Calu3 (cell line): ENCODE measurements around the gene PTPRE. TPM values are rescaled to one million over a fixed set of nuclear protein-coding genes. Genes with fewer than 3 reads are reported as not detected.

Source experiments
- BruUV-seq: library from RNA; stranded (reverse); fragments of 400-500 nt; replicated peaks from 2 replicates; lab custom pipeline; 2021; lab: Mats Ljungman, UMichigan
- CTCF ChIA-PET: fragments of 300-600 bp; sonication (Branson Sonifier 250); formaldehyde crosslinking; loops from one replicate; lab custom pipeline; 2022; ENCODE audit warnings: antibody characterized with exemption; lab: Charles Lee
- DNase-seq: peaks from one replicate; pipeline ENCODE4 v3.0.0; 2022
- H3K27ac Mint-ChIP-seq: one replicate; pipeline ENCODE4 v1.8.0; 2022; ENCODE audit warnings: mixed read lengths; ENCODE audit not compliant: unreplicated experiment
- H3K27me3 Mint-ChIP-seq: one replicate; pipeline ENCODE4 v1.8.0; 2022; ENCODE audit warnings: mixed read lengths; ENCODE audit not compliant: unreplicated experiment
- H3K36me3 Mint-ChIP-seq: one replicate; pipeline ENCODE4 v1.8.0; 2022; ENCODE audit warnings: mild to moderate bottlenecking, moderate library complexity, mixed read lengths; ENCODE audit not compliant: insufficient read depth, unreplicated experiment
- H3K4me1 Mint-ChIP-seq: one replicate; pipeline ENCODE4 v1.8.0; 2022; ENCODE audit warnings: mild to moderate bottlenecking, low read depth, mixed read lengths; ENCODE audit not compliant: unreplicated experiment
- H3K4me3 Mint-ChIP-seq: one replicate; pipeline ENCODE4 v1.8.0; 2022; ENCODE audit warnings: mild to moderate bottlenecking, low read depth, moderate library complexity, mixed read lengths; ENCODE audit not compliant: unreplicated experiment
- H3K9me3 Mint-ChIP-seq: one replicate; pipeline ENCODE4 v1.8.0; 2022; ENCODE audit warnings: low read depth, mixed read lengths; ENCODE audit not compliant: unreplicated experiment
- CTCF ChIP-seq: fragments of 200-600 bp; IDR thresholded peaks from one replicate; pipeline ENCODE4 v1.8.0; 2022; ENCODE audit warnings: antibody characterized with exemption; ENCODE audit not compliant: unreplicated experiment
- intact Hi-C: fragments of 100-400 bp; cut with micrococcal nuclease; formaldehyde crosslinking; loops from one replicate; pipeline ENCODE4 v1.10.0; 2022; ENCODE audit not compliant: unreplicated experiment
- total RNA-seq: library from RNA; stranded (reverse); gene quantifications from 2 replicates; pipeline ENCODE4 v1.2.3, GENCODE V29; 2022

Gene PTPRE
- total RNA-seq, 1 experiment from 2014 or later: 7.6 TPM

GRCh38 chr10:127918572-127918971 lies 11.7 kb downstream of the PTPRE start:
- BruUV-seq: no TSS peak
- H3K27ac Mint-ChIP-seq: no peak overlapping the region
- H3K4me3 Mint-ChIP-seq: no peak overlapping the region

GRCh38 chr10:127919418-127920271 lies 12.7 kb downstream of the PTPRE start:
- intact Hi-C loops: no loop called here
- no peak overlapping the region for H3K27ac Mint-ChIP-seq
- peaks cover 6% of the 10 kb centered on the region for H3K36me3 Mint-ChIP-seq
- no peak for DNase-seq
- no peak overlapping the region for H3K4me3 Mint-ChIP-seq
- H3K4me1 Mint-ChIP-seq: peaks cover 11% of the 10 kb centered on the region
- no peaks in the 10 kb centered on the region for H3K27me3 Mint-ChIP-seq
- BruUV-seq: no TSS peak
- TF ChIP-seq CTCF: no peak
- CTCF ChIA-PET: no interaction called here
- H3K9me3 Mint-ChIP-seq: no peaks in the 10 kb centered on the region

More at GRCh38 chr10:127918572-127918971, 11.7 kb downstream of the PTPRE start:
- no peak for TF ChIP-seq CTCF
- no peak for DNase-seq
- peaks cover 6% of the 10 kb centered on the region for H3K36me3 Mint-ChIP-seq
- H3K27me3 Mint-ChIP-seq: no peaks in the 10 kb centered on the region
- CTCF ChIA-PET: interaction anchor here (0.6 kb wide), 1 partner anchor 43 kb away, joined by 3 read pairs; no protein-coding TSS in a partner anchor
- intact Hi-C loops: no loop called here
- peaks cover 11% of the 10 kb centered on the region for H3K4me1 Mint-ChIP-seq
- H3K9me3 Mint-ChIP-seq: no peaks in the 10 kb centered on the region

- no peak overlapping the region for H3K4me3 Mint-ChIP-seq
- BruUV-seq: no TSS peak
- no peaks in the 10 kb centered on the region for H3K9me3 Mint-ChIP-seq
- DNase-seq: no peak
- H3K27me3 Mint-ChIP-seq: no peaks in the 10 kb centered on the region
- intact Hi-C loops: no loop called here
- no peak for TF ChIP-seq CTCF
- peaks cover 6% of the 10 kb centered on the region for H3K36me3 Mint-ChIP-seq
- H3K4me1 Mint-ChIP-seq: peaks cover 11% of the 10 kb centered on the region
- H3K27ac Mint-ChIP-seq: no peak overlapping the region
- CTCF ChIA-PET: no interaction called here
These were observed 13.6 kb downstream of the PTPRE start for GRCh38 chr10:127920306-127921074.

- H3K27ac Mint-ChIP-seq: no peak overlapping the region
- no TSS peak for BruUV-seq
- CTCF ChIA-PET: no interaction called here
- H3K27me3 Mint-ChIP-seq: no peaks in the 10 kb centered on the region
- intact Hi-C loops: no loop called here
- no peak for DNase-seq
- H3K36me3 Mint-ChIP-seq: peaks cover 6% of the 10 kb centered on the region
- TF ChIP-seq CTCF: no peak
- H3K4me3 Mint-ChIP-seq: no peak overlapping the region
- no peaks in the 10 kb centered on the region for H3K9me3 Mint-ChIP-seq
- peaks cover 12% of the 10 kb centered on the region for H3K4me1 Mint-ChIP-seq
These were observed 14.3 kb downstream of the PTPRE start for GRCh38 chr10:127921075-127921752.
